Measurements from ENCODE around the gene OR4K1. TPM values are rescaled to one million over a fixed set of nuclear protein-coding genes. Genes with fewer than 3 reads are reported as not detected.

Gene OR4K1, protein sequence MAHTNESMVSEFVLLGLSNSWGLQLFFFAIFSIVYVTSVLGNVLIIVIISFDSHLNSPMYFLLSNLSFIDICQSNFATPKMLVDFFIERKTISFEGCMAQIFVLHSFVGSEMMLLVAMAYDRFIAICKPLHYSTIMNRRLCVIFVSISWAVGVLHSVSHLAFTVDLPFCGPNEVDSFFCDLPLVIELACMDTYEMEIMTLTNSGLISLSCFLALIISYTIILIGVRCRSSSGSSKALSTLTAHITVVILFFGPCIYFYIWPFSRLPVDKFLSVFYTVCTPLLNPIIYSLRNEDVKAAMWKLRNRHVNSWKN
- total RNA-seq, result not detected in 2 replicates

GRCh38 chr14:19930617-19931016 lies at the start of gene OR4K1:
Gene OR4K1 (plus strand): TSS chr14:19930917. CDS start chr14:19935667, 4,750 bp downstream.

DNA sequence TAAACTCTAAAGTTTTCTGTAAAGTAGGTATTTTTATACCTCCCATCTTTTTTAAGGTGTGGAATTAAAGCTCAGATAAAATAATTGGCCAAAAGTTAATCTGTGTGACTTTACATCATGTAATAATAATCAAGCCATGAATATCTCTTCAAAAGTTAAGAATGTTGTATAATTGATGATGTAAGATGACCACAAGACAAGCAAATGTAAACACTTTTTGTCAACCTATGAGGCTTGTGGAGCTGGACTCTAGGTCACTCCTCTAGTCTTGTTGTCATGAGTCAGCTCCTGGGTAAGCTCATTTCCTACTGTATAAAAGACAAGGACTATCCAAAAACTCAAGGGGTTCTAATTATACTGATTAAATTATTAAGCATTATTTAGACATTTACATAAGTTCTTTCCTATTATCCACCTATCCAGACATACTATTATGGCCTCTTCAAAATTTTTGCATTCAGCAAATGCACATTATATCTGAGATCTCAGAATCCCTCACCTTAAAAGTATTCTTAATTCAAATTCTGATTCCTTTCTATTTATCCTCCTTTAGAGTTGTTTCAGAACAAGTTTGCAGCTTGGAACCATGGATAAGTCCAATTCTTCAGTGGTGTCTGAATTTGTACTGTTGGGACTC lies 10.6 kb upstream of the OR4K1 start, which contains the start of gene OR4K5:
TSS of gene OR4K5 (plus strand) at position 587 of the 637 bp plus-strand sequence. CDS start at position 587, 0 bp downstream.

DNA sequence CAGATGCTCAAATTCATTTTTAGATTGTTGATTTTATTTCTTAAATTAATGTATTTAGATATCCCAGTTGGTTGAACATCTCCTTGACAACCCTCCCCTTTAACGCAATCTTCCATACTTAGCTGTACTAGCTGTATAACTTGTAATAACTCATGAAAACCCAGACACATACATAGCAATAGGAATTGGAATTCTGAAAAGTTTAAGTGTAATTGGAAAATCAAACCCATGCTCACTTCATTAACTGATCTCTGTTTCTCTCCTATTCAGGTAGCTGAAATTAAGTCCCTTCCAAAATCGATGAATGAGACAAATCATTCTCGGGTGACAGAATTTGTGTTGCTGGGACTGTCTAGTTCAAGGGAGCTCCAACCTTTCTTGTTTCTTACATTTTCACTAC lies 44.6 kb downstream of the OR4K1 start, which contains the start of gene OR4K15:
TSS of gene OR4K15 (plus strand) at position 301 of the 400 bp plus-strand sequence. CDS start at position 301, 0 bp downstream.

Other genes starting within 250 kb of the OR4K1 start
- not detected in 2 replicates for gene OR11H2, start 217.0 kb upstream of the OR4K1 start, total RNA-seq
- not detected in 2 replicates for gene OR4Q3, start 187.3 kb upstream of the OR4K1 start, total RNA-seq
- not detected in 2 replicates for gene OR4M1, start 157.4 kb upstream of the OR4K1 start, total RNA-seq
- gene OR4N2, start 127.1 kb upstream of the OR4K1 start, total RNA-seq, result not detected in 2 replicates
- not detected in 2 replicates for gene OR4K2, start 55.8 kb upstream of the OR4K1 start, total RNA-seq
- gene OR4K5, start 10.3 kb upstream of the OR4K1 start, total RNA-seq, result not detected in 2 replicates
- gene OR4K15, start 44.7 kb downstream of the OR4K1 start, total RNA-seq, result not detected in 2 replicates
- not detected in 2 replicates for gene OR4Q2, start 71.2 kb downstream of the OR4K1 start, total RNA-seq
- gene OR4K14, start 88.4 kb downstream of the OR4K1 start, total RNA-seq, result not detected in 2 replicates
- gene OR4K13, start 105.1 kb downstream of the OR4K1 start, total RNA-seq, result not detected in 2 replicates
- gene OR4L1, start 129.1 kb downstream of the OR4K1 start, total RNA-seq, result not detected in 2 replicates
- gene OR4K17, start 179.8 kb downstream of the OR4K1 start, total RNA-seq, result not detected in 2 replicates
- gene OR4N5, start 207.9 kb downstream of the OR4K1 start, total RNA-seq, result not detected in 2 replicates

Measured in hair follicular keratinocyte (primary cell).